HG02642 (cell line): ENCODE data around the gene EBPL.

Experiments used
- ATAC-seq: cut with Tn5 transposase; IDR thresholded peaks from one replicate; pipeline ENCODE4 v1.9.1; 2021; ENCODE audit warnings: mild to moderate bottlenecking; ENCODE audit not compliant: unreplicated experiment, poor library complexity

Gene EBPL

GRCh38 chr13:49678191-49678914 is 12.9 kb downstream of the EBPL start:
- ATAC-seq: no peak

DNA sequence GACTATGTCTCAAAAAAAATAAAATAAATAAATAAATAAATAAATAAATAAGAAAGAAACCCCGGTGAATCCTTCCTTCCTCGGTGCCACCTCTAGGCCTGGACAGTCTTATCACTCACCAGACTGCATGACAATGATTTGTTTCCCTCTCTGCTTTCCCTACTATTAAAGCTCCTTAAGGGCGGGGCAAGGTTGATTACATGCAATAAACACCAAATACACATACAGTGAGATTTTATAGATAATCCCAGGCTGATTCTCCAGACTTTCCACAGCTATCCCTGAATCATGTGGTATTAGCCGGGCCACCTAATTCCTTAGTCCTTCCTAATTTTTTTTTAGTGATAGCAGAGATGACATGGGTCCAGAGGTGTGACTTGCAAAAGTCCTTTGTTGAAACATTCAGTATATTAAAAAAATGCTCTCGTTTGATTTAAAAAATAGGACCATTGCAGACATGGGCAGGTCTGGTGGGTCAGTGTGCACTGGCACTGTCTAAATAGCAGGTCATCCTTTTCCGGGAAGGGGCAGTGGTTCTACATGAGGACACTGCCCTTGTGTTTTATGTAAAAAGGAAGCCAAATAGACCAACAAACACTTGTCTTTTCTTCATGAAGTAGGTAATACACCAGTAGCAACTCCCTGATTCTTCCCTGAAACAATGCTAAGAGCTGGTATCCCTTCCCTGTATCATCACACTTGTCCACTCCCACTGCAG is 14.5 kb downstream of the EBPL start:
- no peak for ATAC-seq

DNA sequence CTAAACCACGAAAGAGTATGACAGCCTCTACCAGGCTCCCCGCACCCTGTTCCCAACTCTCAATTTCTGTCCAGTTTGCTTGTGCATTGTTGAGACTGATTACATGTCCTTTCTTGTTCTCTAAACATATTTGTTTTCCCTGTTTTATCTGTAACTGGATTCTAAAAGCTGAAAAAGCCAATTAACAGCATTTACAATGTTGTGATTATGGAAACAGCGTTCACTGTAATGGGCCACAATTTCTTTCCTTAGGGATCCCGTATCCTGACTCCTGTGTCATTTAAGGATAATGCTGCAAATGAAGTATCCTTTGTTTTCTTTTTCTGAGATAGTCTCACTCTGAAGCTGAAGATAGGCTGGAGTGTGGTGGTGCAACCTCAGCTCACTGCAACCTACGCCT is 20.5 kb downstream of the EBPL start:
- no peak for ATAC-seq

GRCh38 chr13:49669735-49670309 is 21.5 kb downstream of the EBPL start:
- no peak for ATAC-seq

GRCh38 chr13:49667773-49668172 is 23.5 kb downstream of the EBPL start:
- ATAC-seq: no peak

DNA sequence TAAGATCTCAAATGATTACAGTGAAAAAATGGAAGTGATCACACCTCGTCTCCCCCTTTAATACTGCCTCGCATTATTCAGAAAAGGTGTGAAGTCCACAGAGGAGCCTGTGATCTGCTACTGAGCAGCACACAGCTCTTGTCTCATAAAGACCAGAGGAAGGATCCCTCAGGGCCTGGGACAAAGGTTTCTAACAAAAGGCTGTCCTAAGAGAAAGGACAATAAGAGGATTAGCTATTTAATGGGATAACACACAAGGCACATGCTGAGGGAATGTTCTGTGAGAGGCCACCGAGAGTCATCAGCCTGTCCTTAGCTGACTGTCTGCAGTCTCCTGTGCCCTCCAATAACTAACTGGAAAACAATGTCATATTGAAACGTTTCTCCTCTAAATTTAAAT is 26.7 kb downstream of the EBPL start:
- no peak for ATAC-seq

DNA sequence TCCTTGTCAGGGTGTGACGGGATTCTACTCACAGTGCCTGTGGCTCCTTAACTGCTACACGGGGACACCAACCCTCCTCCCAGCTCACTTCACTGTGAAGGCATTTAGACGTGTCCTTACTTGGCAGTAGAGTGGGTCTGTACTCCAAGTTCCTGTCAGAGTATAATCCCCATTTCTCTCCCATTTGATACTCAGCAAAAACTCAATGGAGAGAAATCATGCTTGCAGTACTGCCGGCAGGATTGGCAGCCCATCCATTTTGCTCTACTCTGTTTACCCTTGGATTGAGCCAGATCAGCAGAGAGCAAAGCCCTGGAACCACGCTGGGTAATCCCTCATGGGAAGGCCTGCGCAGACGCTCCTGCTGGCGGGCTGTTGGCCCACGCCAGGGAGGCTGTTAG is 34.0 kb downstream of the EBPL start:
- no peak for ATAC-seq

DNA sequence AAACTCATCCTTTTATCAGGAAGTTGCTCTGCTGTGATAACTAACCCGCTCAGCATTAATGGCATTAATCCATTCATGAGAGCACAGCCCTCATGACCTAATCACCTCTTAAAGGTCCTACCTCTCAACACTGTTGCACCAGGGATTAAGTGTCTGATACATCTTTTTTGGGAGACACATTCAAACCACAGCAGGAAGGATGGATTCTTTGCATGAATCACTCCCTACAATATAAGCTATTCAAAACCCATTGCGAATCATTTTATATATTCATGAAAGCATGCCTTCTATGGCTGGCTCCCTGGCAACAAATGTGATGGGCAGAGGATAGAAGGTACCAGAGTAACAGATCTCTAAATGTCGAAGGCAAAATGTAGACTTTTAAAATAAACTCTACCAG is 35.4 kb downstream of the EBPL start:
- ATAC-seq: no peak

- ATAC-seq: no peak
Observed at GRCh38 chr13:49654011-49654410, 37.3 kb downstream of the EBPL start.

- ATAC-seq: no peak
Observed at GRCh38 chr13:49653478-49653877, 37.8 kb downstream of the EBPL start.

GRCh38 chr13:49652355-49653305 is 38.7 kb downstream of the EBPL start:
- no peak for ATAC-seq

GRCh38 chr13:49651570-49652354 is 39.5 kb downstream of the EBPL start:
- no peak for ATAC-seq

GRCh38 chr13:49649963-49650312 is 41.3 kb downstream of the EBPL start:
- ATAC-seq: no peak

GRCh38 chr13:49649244-49649962 is 41.9 kb downstream of the EBPL start:
- no peak for ATAC-seq

GRCh38 chr13:49646688-49647087 is 44.6 kb downstream of the EBPL start:
- ATAC-seq: no peak

- ATAC-seq: no peak
Observed at GRCh38 chr13:49645451-49645850, 45.8 kb downstream of the EBPL start.

DNA sequence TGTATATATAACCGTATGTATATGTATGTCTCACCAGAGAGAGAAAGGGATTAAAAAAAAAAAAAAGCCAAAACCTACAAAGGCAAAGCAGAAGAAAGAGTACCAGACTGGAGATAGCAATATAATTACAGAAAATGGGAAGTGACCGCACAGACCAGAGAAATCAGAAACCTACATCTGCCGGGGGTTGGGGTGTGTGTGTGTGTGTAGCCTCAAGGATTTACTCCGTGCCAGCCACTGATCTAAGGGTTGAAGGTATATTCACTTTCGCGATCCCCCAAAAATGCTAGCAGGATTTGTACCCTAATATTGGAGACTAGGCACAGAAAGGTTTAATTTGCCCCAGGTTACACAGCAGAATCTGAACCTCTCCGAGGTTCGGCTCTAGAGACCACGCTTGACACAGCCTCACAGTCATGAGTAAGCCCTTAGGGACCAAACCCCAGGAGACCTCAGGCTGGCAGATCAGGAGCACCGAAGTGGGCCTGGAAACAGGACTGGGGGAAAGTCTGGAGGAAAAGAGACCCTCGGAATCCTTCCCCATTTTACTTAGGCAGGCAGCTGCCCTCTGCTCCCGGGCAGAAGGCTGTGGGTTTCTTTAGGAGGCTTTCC is 48.1 kb downstream of the EBPL start:
- ATAC-seq: no peak

DNA sequence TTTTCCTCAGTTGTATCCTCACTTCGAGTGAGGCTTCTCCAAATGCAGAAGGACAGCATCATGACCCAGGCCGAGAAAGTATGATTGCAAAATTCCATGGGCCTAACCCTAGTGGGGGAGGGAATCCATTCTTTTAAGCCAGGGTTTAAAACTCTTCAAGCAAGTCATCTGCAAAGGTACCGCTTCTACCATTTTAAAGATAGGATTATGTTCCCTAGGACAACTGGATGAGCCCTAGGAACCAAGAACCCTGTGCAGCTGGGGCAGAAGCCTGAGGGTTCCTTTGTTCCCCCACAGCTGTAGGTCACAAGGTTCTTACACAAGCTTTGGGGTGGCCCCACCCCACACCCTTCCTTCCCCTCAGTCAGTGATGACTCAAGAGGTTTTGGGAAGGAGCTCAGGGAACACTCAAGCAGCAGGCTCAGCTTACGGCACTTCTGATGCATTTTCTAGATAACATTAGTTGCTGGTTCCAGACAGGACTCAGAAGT is 49.4 kb downstream of the EBPL start:
- no peak for ATAC-seq

DNA sequence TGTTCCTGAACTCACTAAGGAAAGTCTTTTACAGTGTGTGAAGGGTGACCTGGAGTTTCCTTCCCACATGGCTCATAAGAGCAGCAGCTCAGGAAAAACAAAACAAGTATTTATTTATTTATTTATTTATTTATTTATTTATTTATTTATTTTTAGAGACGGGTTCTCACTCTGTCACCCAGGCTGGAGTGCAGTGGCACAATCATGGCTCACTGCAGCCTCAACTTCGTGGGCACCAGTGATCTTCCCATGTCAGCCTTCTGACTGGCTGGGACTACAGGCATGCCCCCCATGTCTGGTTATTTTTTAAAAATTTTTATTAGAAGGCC is 52.6 kb downstream of the EBPL start:
- no peak for ATAC-seq
